Gastroesophageal sphincter (tissue), 4 donors: ENCODE measurements around the gene DNAJC4. TPM values are rescaled to one million over a fixed set of nuclear protein-coding genes. Genes with fewer than 3 reads are reported as not detected.

Source experiments
- ATAC-seq: fragments of 150-250 bp; one replicate; pipeline ENCODE4 v1.9.1; 2016; ENCODE audit warnings: mild to moderate bottlenecking, moderate library complexity
- H3K27ac ChIP-seq, 4 donors: fragments of 200-600 bp; sonication (generic) in 3 of 4; 1 replicate in 3 of 4; 2 replicates in 1 of 4; pipeline ENCODE4 v1.5.1; 2016 to 2019
- H3K27me3 ChIP-seq: fragments of 200-600 bp; sonication (generic); one replicate; pipeline ENCODE4 v1.5.1; 2019
- H3K36me3 ChIP-seq, 2 donors: fragments of 200-600 bp; sonication (generic); one replicate each; pipeline ENCODE4 v1.5.1; 2019; ENCODE audit warnings: control low read depth in 1 of 2
- H3K4me1 ChIP-seq, 3 donors: fragments of 200-600 bp; sonication (generic); 1 replicate in 2 of 3; 2 replicates in 1 of 3; pipeline ENCODE4 v1.5.1; 2016 to 2019; ENCODE audit warnings: control low read depth in 2 of 3
- H3K4me3 ChIP-seq, 2 donors: fragments of 200-600 bp; sonication (generic); one replicate each; pipeline ENCODE4 v1.5.1; 2019; ENCODE audit warnings: mild to moderate bottlenecking in 1 of 2, moderate library complexity in 1 of 2
- H3K9me3 ChIP-seq, 3 donors: fragments of 200-600 bp; sonication (generic); one replicate each; pipeline ENCODE4 v1.5.1; 2017 to 2019; ENCODE audit warnings: control low read depth in 2 of 3
- CTCF ChIP-seq, 4 experiments: fragments of 200-600 bp in 2 of 4; fragments of 450-650 bp in 2 of 4; sonication (generic) in 1 of 4; IDR thresholded peaks; one replicate each; pipeline ENCODE4 v1.5.1; 2017 to 2019; ENCODE audit warnings: antibody characterized with exemption in 4 of 4, mild to moderate bottlenecking in 2 of 4, moderate library complexity in 2 of 4
- EP300 ChIP-seq: sonication (generic); formaldehyde crosslinking; IDR thresholded peaks from one replicate; pipeline ENCODE4 v1.6.1; 2017; ENCODE audit warnings: antibody characterized with exemption, mild to moderate bottlenecking
- POLR2A ChIP-seq, 2 donors: fragments of 450-650 bp; IDR thresholded peaks; one replicate each; pipeline ENCODE4 v1.6.1; 2017; ENCODE audit warnings: antibody characterized with exemption in 2 of 2, mild to moderate bottlenecking in 2 of 2, moderate library complexity in 1 of 2
- POLR2AphosphoS5 ChIP-seq: sonication (generic); formaldehyde crosslinking; IDR thresholded peaks from one replicate; pipeline ENCODE4 v1.6.1; 2017; ENCODE audit warnings: antibody characterized with exemption
- WGBS, 2 donors: methylation state at CpG; one replicate each; pipeline ENCODE4 v1.1.5; 2018; ENCODE audit warnings: low coverage in 1 of 2; 5-methylcytosine and 5-hydroxymethylcytosine counted together
- total RNA-seq, 4 donors: library from RNA; depleted of rRNA; stranded (reverse); fragments of >200 nt; gene quantifications; one replicate each; pipeline ENCODE4 v1.1.0, GENCODE V29; 2016

DNAJC4 gene
- total RNA-seq, 4 donors from 2014 or later = 7.1 to 33.5 (median 28.9) TPM

- H3K36me3 ChIP-seq = peaks cover 0 to 21% of the 10 kb centered on the region in 2 donors
- peaks cover 0 to 51% (median 30%) of the 10 kb centered on the region in 3 donors for H3K4me1 ChIP-seq
- WGBS, 2 donors = no CpG with 5 or more reads among the region's 75 CpGs
- H3K9me3 ChIP-seq = no peaks in the 10 kb centered on the region
- peak within 1 kb of the TSS; percentile 30 to 86 (median 84) for H3K27ac ChIP-seq
- peak; percentile 77 for ATAC-seq
- H3K4me3 ChIP-seq = peak within 1 kb of the TSS; percentile 80 to 93
- no peaks in the 10 kb centered on the region for H3K27me3 ChIP-seq
- peak in 3 of 4 experiments; percentile 86 to 89 (median 88) for TF ChIP-seq CTCF (IDR thresholded peaks at IDR 0.05)
- no peak for TF ChIP-seq POLR2AphosphoS5
- TF ChIP-seq POLR2A (IDR thresholded peaks at IDR 0.05) = peak; percentile 58 to 61
- TF ChIP-seq EP300 = no peak
Observed at GRCh38 chr11:64251016-64251752, 20.8 kb downstream of the DNAJC4 start, which contains the start of gene PLCB3. TSS of gene PLCB3 (plus strand) at chr11:64251530. CDS start at chr11:64251650, 120 bp downstream.

GRCh38 chr11:64251753-64252002 lies 21.3 kb downstream of the DNAJC4 start:
- peaks cover 0 to 49% (median 30%) of the 10 kb centered on the region in 3 donors for H3K4me1 ChIP-seq
- H3K4me3 ChIP-seq = peak overlapping the region; percentile 80 to 93
- ATAC-seq = no peak
- 0% methylated on average over 4 to 9 of the region's 18 CpGs for WGBS, 2 donors
- TF ChIP-seq POLR2AphosphoS5 (no peak), EP300 (no peak), POLR2A (IDR thresholded peaks at IDR 0.05) (no peak)
- peaks cover 0 to 26% of the 10 kb centered on the region in 2 donors for H3K36me3 ChIP-seq
- peak overlapping the region; percentile 30 to 86 (median 84) for H3K27ac ChIP-seq
- no peaks in the 10 kb centered on the region for H3K9me3 ChIP-seq
- no peaks in the 10 kb centered on the region for H3K27me3 ChIP-seq

GRCh38 chr11:64252003-64252872 lies 21.9 kb downstream of the DNAJC4 start:
- ATAC-seq = no peak
- H3K4me1 ChIP-seq = peaks cover 0 to 49% (median 30%) of the 10 kb centered on the region in 3 donors

GRCh38 chr11:64253043-64253442 lies 22.7 kb downstream of the DNAJC4 start:
- Histone ChIP-seq H3K4me3 (peak overlapping the region in 1 of 2 donors; percentile 93), H3K27me3 (no peaks in the 10 kb centered on the region), H3K27ac (peak overlapping the region in 3 of 4 donors; percentile 57 to 86 (median 83)), H3K4me1 (peaks cover 0 to 41% (median 25%) of the 10 kb centered on the region in 3 donors), H3K36me3 (peaks cover 0 to 39% of the 10 kb centered on the region in 2 donors), H3K9me3 (no peaks in the 10 kb centered on the region)
- TF ChIP-seq EP300 (no peak), POLR2AphosphoS5 (no peak), POLR2A (IDR thresholded peaks at IDR 0.05) (no peak), CTCF (IDR thresholded peaks at IDR 0.05) (no peak)
- WGBS, 2 donors = 62% methylated on average over 3 of the region's 8 CpGs; no CpG with 5 or more reads in 1 of the 2 donors
- no peak for ATAC-seq

More at GRCh38 chr11:64252003-64252872, 21.9 kb downstream of the DNAJC4 start:
- WGBS, 2 donors = 0% methylated on average over 6 to 10 of the region's 23 CpGs
- H3K27ac ChIP-seq = peak overlapping the region in 3 of 4 donors; percentile 83 to 86 (median 84)
- peak overlapping the region; percentile 80 to 93 for H3K4me3 ChIP-seq
- no peaks in the 10 kb centered on the region for H3K27me3 ChIP-seq
- peaks cover 0 to 31% of the 10 kb centered on the region in 2 donors for H3K36me3 ChIP-seq
- TF ChIP-seq EP300 (no peak), CTCF (IDR thresholded peaks at IDR 0.05) (peak in 3 of 4 experiments; percentile 17 to 44 (median 17))
- no peaks in the 10 kb centered on the region for H3K9me3 ChIP-seq

- no peak overlapping the region for H3K27ac ChIP-seq
- H3K4me3 ChIP-seq = no peak overlapping the region
- TF ChIP-seq POLR2A (IDR thresholded peaks at IDR 0.05) (no peak), CTCF (IDR thresholded peaks at IDR 0.05) (no peak), POLR2AphosphoS5 (no peak), EP300 (no peak)
- ATAC-seq = no peak
- peaks cover 0 to 41% (median 25%) of the 10 kb centered on the region in 3 donors for H3K4me1 ChIP-seq
- WGBS, 2 donors = no CpG with 5 or more reads among the region's 5 CpGs
- H3K36me3 ChIP-seq = peaks cover 0 to 44% of the 10 kb centered on the region in 2 donors
- H3K27me3 ChIP-seq = no peaks in the 10 kb centered on the region
- no peaks in the 10 kb centered on the region for H3K9me3 ChIP-seq
Observed at GRCh38 chr11:64253481-64253880, 23.1 kb downstream of the DNAJC4 start.
